Neuronal stem cell (in vitro differentiated cells): ENCODE results near the gene TMEM192. TPM values are rescaled to one million over a fixed set of nuclear protein-coding genes. Genes with fewer than 3 reads are reported as not detected.

Experiments
- DNase-seq: peaks from one replicate; pipeline ENCODE4 v3.0.0-alpha.2; 2013; ENCODE audit warnings: low spot score
- H2AFZ ChIP-seq: one replicate; pipeline ENCODE4 v1.6.1; 2013; ENCODE audit warnings: mild to moderate bottlenecking, low read length, inconsistent platforms
- H2AK5ac ChIP-seq: 2 replicates; pipeline ENCODE4 v1.6.1; 2013; ENCODE audit warnings: low read depth, mild to moderate bottlenecking, inconsistent platforms, low read length, moderate library complexity, mixed read lengths
- H2BK120ac ChIP-seq: 2 replicates; pipeline ENCODE4 v1.6.1; 2013; ENCODE audit warnings: low read depth, mild to moderate bottlenecking, inconsistent platforms, low read length, moderate library complexity, mixed read lengths
- H2BK12ac ChIP-seq: one replicate; pipeline ENCODE4 v1.6.1; 2013; ENCODE audit warnings: low read length, inconsistent platforms
- H2BK15ac ChIP-seq: 2 replicates; pipeline ENCODE4 v1.6.1; 2013; ENCODE audit warnings: mild to moderate bottlenecking, low read length, inconsistent platforms, mixed read lengths
- H2BK5ac ChIP-seq: one replicate; pipeline ENCODE4 v1.6.1; 2013; ENCODE audit warnings: inconsistent platforms, mild to moderate bottlenecking, low read length, moderate library complexity
- H3K14ac ChIP-seq: one replicate; pipeline ENCODE4 v1.6.1; 2013; ENCODE audit warnings: low read length, inconsistent platforms
- H3K18ac ChIP-seq: 2 replicates; pipeline ENCODE4 v1.6.1; 2013; ENCODE audit warnings: low read length, inconsistent platforms
- H3K23ac ChIP-seq: 2 replicates; pipeline ENCODE4 v1.6.1; 2013; ENCODE audit warnings: low read depth, mild to moderate bottlenecking, mixed read lengths, low read length, inconsistent platforms; ENCODE audit not compliant: poor library complexity
- H3K27ac ChIP-seq: replicated peaks from 3 replicates; pipeline ENCODE4 v1.5.1; 2013; ENCODE audit warnings: low read length, inconsistent platforms
- H3K27me3 ChIP-seq, 3 experiments: 2 replicates each; pipeline ENCODE4 v1.6.1; 2013; ENCODE audit warnings: low read length in 3 of 3, mild to moderate bottlenecking in 2 of 3, inconsistent platforms in 1 of 3, low read depth in 1 of 3, mixed read lengths in 1 of 3, moderate library complexity in 1 of 3; ENCODE audit not compliant: control insufficient read depth in 3 of 3, insufficient read depth in 3 of 3
- H3K36me3 ChIP-seq, 2 donors: replicated peaks in 1 of 2; 2 replicates each; pipeline ENCODE4 v1.6.1; 2013; ENCODE audit warnings: low read length in 2 of 2; ENCODE audit not compliant: control insufficient read depth in 2 of 2, insufficient read depth in 2 of 2
- H3K4ac ChIP-seq: 2 replicates; pipeline ENCODE4 v1.6.1; 2013; ENCODE audit warnings: inconsistent platforms, mild to moderate bottlenecking, low read length, moderate library complexity
- H3K4me1 ChIP-seq, 2 donors: 1 replicate in 1 of 2; 2 replicates in 1 of 2; pipeline ENCODE4 v1.6.1; 2013; ENCODE audit warnings: low read length in 2 of 2, low read depth in 1 of 2; ENCODE audit not compliant: control insufficient read depth in 2 of 2, insufficient read depth in 1 of 2
- H3K4me2 ChIP-seq: one replicate; pipeline ENCODE4 v1.6.1; 2013; ENCODE audit warnings: mild to moderate bottlenecking, low read length, inconsistent platforms; ENCODE audit not compliant: insufficient read depth, poor library complexity, severe bottlenecking
- H3K4me3 ChIP-seq, 2 donors: 2 replicates each; pipeline ENCODE4 v1.5.1; 2013; ENCODE audit warnings: low read length in 2 of 2, mild to moderate bottlenecking in 2 of 2, inconsistent platforms in 1 of 2, moderate library complexity in 1 of 2
- H3K79me1 ChIP-seq: one replicate; pipeline ENCODE4 v1.6.1; 2013; ENCODE audit warnings: low read depth, mild to moderate bottlenecking, inconsistent platforms, low read length, moderate library complexity
- H3K9ac ChIP-seq: one replicate; pipeline ENCODE4 v1.6.1; 2013; ENCODE audit warnings: mild to moderate bottlenecking, low read depth, low read length, inconsistent platforms; ENCODE audit not compliant: poor library complexity
- H3K9me3 ChIP-seq, 2 donors: replicated peaks in 1 of 2; 2 replicates each; pipeline versions ENCODE3 to v1.6.1; 2013; ENCODE audit warnings: low read length in 2 of 2, mild to moderate bottlenecking in 2 of 2, inconsistent platforms in 1 of 2, low read depth in 1 of 2, mixed read lengths in 1 of 2, moderate library complexity in 1 of 2; ENCODE audit not compliant: control insufficient read depth in 2 of 2, insufficient read depth in 1 of 2
- H4K8ac ChIP-seq: one replicate; pipeline ENCODE4 v1.6.1; 2013; ENCODE audit warnings: low read depth, mild to moderate bottlenecking, inconsistent platforms, low read length, moderate library complexity
- H4K91ac ChIP-seq: one replicate; pipeline ENCODE4 v1.6.1; 2013; ENCODE audit warnings: low read length, low read depth, mild to moderate bottlenecking, inconsistent platforms; ENCODE audit not compliant: poor library complexity
- whole genome bisulfite sequencing, 2 donors: extraction: QIAGEN DNeasy Blood & Tissue Kit; methylation state at CpG; one replicate each; pipeline ENCODE4 v1.1.7; 2013; ENCODE audit warnings: missing lambda C conversion rate in 2 of 2, mixed read lengths in 1 of 2; ENCODE audit not compliant: insufficient read length in 2 of 2, insufficient replicate concordance in 1 of 2; ENCODE audit errors: extremely low coverage in 2 of 2; 5-methylcytosine and 5-hydroxymethylcytosine counted together
- polyA plus RNA-seq, 2 experiments: library from polyadenylated mRNA; stranded (reverse); fragments of 200-250 nt; gene quantifications; one replicate each; pipeline ENCODE4 v1.2.3, GENCODE V29; 2013

TMEM192 gene
- 9.4 TPM for polyA plus RNA-seq (2013, experiment 1 of 2)
- polyA plus RNA-seq (2013, experiment 2 of 2), result 10.4 TPM

- Histone ChIP-seq H3K27me3 (no peaks in the 10 kb centered on the region), H3K36me3 (peaks cover 0 to 8% of the 10 kb centered on the region in 2 donors), H2AK5ac (no peak within 1 kb of the TSS), H3K18ac (peak within 1 kb of the TSS; percentile 97), H3K4me3 (peak within 1 kb of the TSS; percentile 78 to 91), H3K4me1 (no peaks in the 10 kb centered on the region), H3K23ac (peak within 1 kb of the TSS; percentile 83), H3K79me1 (peaks cover 5% of the 10 kb centered on the region), H2BK15ac (peak within 1 kb of the TSS; percentile 72), H2AFZ (peak within 1 kb of the TSS; percentile 99), H2BK5ac (peak within 1 kb of the TSS; percentile 89), H4K91ac (no peak within 1 kb of the TSS), H3K9me3 (no peaks in the 10 kb centered on the region), H2BK120ac (no peak within 1 kb of the TSS), H3K4me2 (peak within 1 kb of the TSS; percentile 83), H3K4ac (no peak within 1 kb of the TSS), H3K9ac (peak within 1 kb of the TSS; percentile 95), H2BK12ac (no peak within 1 kb of the TSS), H3K14ac (peak within 1 kb of the TSS; percentile 86), H3K27ac (peak within 1 kb of the TSS; percentile 56), H4K8ac (no peak within 1 kb of the TSS)
- no CpG with 5 or more reads among the region's 66 CpGs for WGBS, 2 donors
- peak; percentile 89 for DNase-seq
Observed at GRCh38 chr4:165112368-165113121, at the start of gene TMEM192. Gene TMEM192, minus strand, starts transcription at chr4:165112860. Its CDS starts 87 bp downstream, at chr4:165112773.

DNA sequence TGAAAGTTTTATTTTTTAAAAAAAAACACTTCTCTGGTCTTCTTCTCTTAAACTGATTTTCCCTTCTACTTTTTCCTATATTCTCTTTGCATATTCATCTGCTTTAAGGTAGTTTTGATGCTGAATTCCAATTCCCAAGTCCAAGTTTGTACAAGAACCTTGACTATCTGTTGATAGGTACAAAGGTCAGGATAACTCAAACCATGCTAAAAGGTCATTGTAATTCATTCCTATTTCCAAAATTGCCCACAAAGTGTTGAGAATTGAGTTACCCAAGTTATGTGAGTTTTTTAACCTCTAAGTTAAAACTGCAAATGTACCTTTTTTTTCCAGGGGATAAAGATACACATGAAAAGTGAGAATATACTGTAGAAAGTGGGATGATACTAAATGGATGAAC is 46.1 kb upstream of the TMEM192 start:
- H3K4me1 ChIP-seq, result no peaks in the 10 kb centered on the region
- H2AFZ ChIP-seq, result no peak overlapping the region
- H2AK5ac ChIP-seq, result no peak overlapping the region
- H2BK15ac ChIP-seq, result no peak overlapping the region
- H3K4me3 ChIP-seq, result no peak overlapping the region
- no peak overlapping the region for H3K27ac ChIP-seq
- H4K91ac ChIP-seq, result no peak overlapping the region
- H3K9ac ChIP-seq, result no peak overlapping the region
- no peak overlapping the region for H3K18ac ChIP-seq
- no peaks in the 10 kb centered on the region for H3K27me3 ChIP-seq
- H4K8ac ChIP-seq, result no peak overlapping the region
- no peaks in the 10 kb centered on the region for H3K36me3 ChIP-seq
- no peak overlapping the region for H3K23ac ChIP-seq
- H3K4ac ChIP-seq, result no peak overlapping the region
- no peak overlapping the region for H3K14ac ChIP-seq
- H2BK5ac ChIP-seq, result no peak overlapping the region
- H3K79me1 ChIP-seq, result no peaks in the 10 kb centered on the region
- H3K4me2 ChIP-seq, result no peak overlapping the region
- DNase-seq, result no peak
- no peak overlapping the region for H2BK12ac ChIP-seq
- H2BK120ac ChIP-seq, result no peak overlapping the region
- H3K9me3 ChIP-seq, result no peaks in the 10 kb centered on the region

GRCh38 chr4:165156906-165157305 is 44.2 kb upstream of the TMEM192 start:
- H3K4me3 ChIP-seq, result no peak overlapping the region
- H3K4me2 ChIP-seq, result no peak overlapping the region
- H2BK5ac ChIP-seq, result no peak overlapping the region
- H3K9me3 ChIP-seq, result no peaks in the 10 kb centered on the region
- no peaks in the 10 kb centered on the region for H3K79me1 ChIP-seq
- no peak overlapping the region for H4K91ac ChIP-seq
- no peak overlapping the region for H3K9ac ChIP-seq
- no peak overlapping the region for H2BK12ac ChIP-seq
- H2BK120ac ChIP-seq, result no peak overlapping the region
- H2BK15ac ChIP-seq, result no peak overlapping the region
- no peak for DNase-seq
- no peak overlapping the region for H3K14ac ChIP-seq
- no peaks in the 10 kb centered on the region for H3K4me1 ChIP-seq
- no peak overlapping the region for H3K4ac ChIP-seq
- H2AK5ac ChIP-seq, result no peak overlapping the region
- no peaks in the 10 kb centered on the region for H3K36me3 ChIP-seq
- no peak overlapping the region for H4K8ac ChIP-seq
- no peak overlapping the region for H3K18ac ChIP-seq
- no peak overlapping the region for H3K23ac ChIP-seq
- no peak overlapping the region for H3K27ac ChIP-seq
- no peak overlapping the region for H2AFZ ChIP-seq
- WGBS, 2 donors, result no CpG with 5 or more reads among the region's 2 CpGs
- no peaks in the 10 kb centered on the region for H3K27me3 ChIP-seq

GRCh38 chr4:165154482-165154881 is 41.8 kb upstream of the TMEM192 start:
- no peaks in the 10 kb centered on the region for H3K9me3 ChIP-seq
- no peak overlapping the region for H3K18ac ChIP-seq
- H2BK12ac ChIP-seq, result no peak overlapping the region
- no peak overlapping the region for H3K4me3 ChIP-seq
- no peak overlapping the region for H3K4me2 ChIP-seq
- no peak overlapping the region for H2BK5ac ChIP-seq
- no peak overlapping the region for H2BK120ac ChIP-seq
- H3K27ac ChIP-seq, result no peak overlapping the region
- DNase-seq, result no peak
- no peaks in the 10 kb centered on the region for H3K79me1 ChIP-seq
- no peak overlapping the region for H3K23ac ChIP-seq
- H4K8ac ChIP-seq, result no peak overlapping the region
- no peak overlapping the region for H3K14ac ChIP-seq
- H2BK15ac ChIP-seq, result no peak overlapping the region
- no peak overlapping the region for H3K9ac ChIP-seq
- no peaks in the 10 kb centered on the region for H3K27me3 ChIP-seq
- no peaks in the 10 kb centered on the region for H3K4me1 ChIP-seq
- no peaks in the 10 kb centered on the region for H3K36me3 ChIP-seq
- no peak overlapping the region for H4K91ac ChIP-seq
- H3K4ac ChIP-seq, result no peak overlapping the region
- H2AK5ac ChIP-seq, result no peak overlapping the region
- no peak overlapping the region for H2AFZ ChIP-seq
